Keratinocyte (primary cell): ENCODE measurements around the gene LSM3. TPM values are rescaled to one million over a fixed set of nuclear protein-coding genes. Genes with fewer than 3 reads are reported as not detected.
A peak's percentile ranks its signal among the peaks of the same experiment; 100 is the strongest.

Source experiments
- DNase-seq: peaks from one replicate; pipeline ENCODE4 v3.0.0-alpha.2; 2011; ENCODE audit warnings: low read depth, missing footprints, low spot score
- FAIRE-seq: peaks from 2 replicates; lab custom pipeline; 2011; peaks lifted over from hg19 to GRCh38; lab: Jason Lieb, UNC
- H2AFZ ChIP-seq: 2 replicates; pipeline ENCODE4 v1.6.0; 2012; ENCODE audit warnings: low read length, control low read depth, inconsistent platforms; ENCODE audit not compliant: control insufficient read depth
- H3K27ac ChIP-seq: 2 replicates; pipeline ENCODE4 v1.5.1; 2011; ENCODE audit warnings: low read length; ENCODE audit not compliant: control insufficient read depth, insufficient read depth
- H3K27me3 ChIP-seq: 3 replicates; pipeline ENCODE4 v1.6.0; 2011; ENCODE audit warnings: low read length; ENCODE audit not compliant: control insufficient read depth, insufficient read depth; ENCODE audit errors: extremely low read depth
- H3K36me3 ChIP-seq, 2 experiments: 2 replicates in 1 of 2; 3 replicates in 1 of 2; pipeline ENCODE4 v1.5.1; 2011; ENCODE audit warnings: low read length in 2 of 2, mild to moderate bottlenecking in 1 of 2; ENCODE audit not compliant: control insufficient read depth in 2 of 2, insufficient read depth in 2 of 2; ENCODE audit errors: extremely low read depth in 1 of 2
- H3K4me1 ChIP-seq: 3 replicates; pipeline ENCODE4 v1.5.1; 2011; ENCODE audit warnings: low read length; ENCODE audit not compliant: control insufficient read depth, insufficient read depth; ENCODE audit errors: extremely low read depth
- H3K4me2 ChIP-seq: 3 replicates; pipeline ENCODE4 v1.6.0; 2011; ENCODE audit warnings: low read depth, low read length; ENCODE audit not compliant: control insufficient read depth, insufficient read depth; ENCODE audit errors: extremely low read depth
- H3K4me3 ChIP-seq, 3 experiments: fragments of 200-600 bp in 1 of 3; sonication (generic) in 1 of 3; 2 replicates in 2 of 3; 3 replicates in 1 of 3; pipeline ENCODE4 v1.5.1; 2011 to 2016; ENCODE audit warnings: low read length in 3 of 3, mild to moderate bottlenecking in 3 of 3, control low read depth in 2 of 3, inconsistent platforms in 1 of 3, low read depth in 1 of 3, mixed read lengths in 1 of 3, mixed run types in 1 of 3, moderate library complexity in 1 of 3; ENCODE audit not compliant: control insufficient read depth in 2 of 3, insufficient read depth in 2 of 3; ENCODE audit errors: extremely low read depth in 1 of 3
- H3K79me2 ChIP-seq: 2 replicates; pipeline ENCODE4 v1.6.0; 2012; ENCODE audit warnings: low read length; ENCODE audit not compliant: control insufficient read depth, insufficient read depth
- H3K9ac ChIP-seq: 3 replicates; pipeline ENCODE4 v1.6.0; 2011; ENCODE audit warnings: low read length; ENCODE audit not compliant: control insufficient read depth, insufficient read depth; ENCODE audit errors: extremely low read depth
- H3K9me1 ChIP-seq: 3 replicates; pipeline ENCODE4 v1.6.0; 2011; ENCODE audit warnings: low read length; ENCODE audit not compliant: control insufficient read depth, insufficient read depth; ENCODE audit errors: extremely low read depth
- H3K9me3 ChIP-seq: 2 replicates; pipeline ENCODE4 v1.5.1; 2012; ENCODE audit warnings: low read depth, low read length; ENCODE audit not compliant: control insufficient read depth
- H4K20me1 ChIP-seq: 3 replicates; pipeline ENCODE4 v1.6.0; 2011; ENCODE audit warnings: low read length; ENCODE audit not compliant: control insufficient read depth, insufficient read depth; ENCODE audit errors: extremely low read depth
- EZH2 ChIP-seq: IDR thresholded peaks from one replicate; pipeline ENCODE4 v1.6.1; 2012; ENCODE audit warnings: inconsistent platforms, mild to moderate bottlenecking, low read length, moderate library complexity
- dilution Hi-C: fragments of 300-500 bp; cut with MboI; formaldehyde crosslinking; loops from one replicate; pipeline ENCODE4 v1.7.0; 2020; ENCODE audit warnings: low sequenced_read_pairs; ENCODE audit not compliant: extremely low pct_ligation_motif_present
- polyA plus RNA-seq, 5 experiments: library from polyadenylated mRNA; depleted of rRNA in 3 of 5; stranded (reverse) in 3 of 5; stranded (forward) in 1 of 5; unstranded in 1 of 5; fragments of >200 nt; gene quantifications; 1 replicate in 1 of 5; 2 replicates in 3 of 5; 3 replicates in 1 of 5; pipeline versions ENCODE4 v1.2.1 to v1.2.3, GENCODE V29; 2011 to 2012; ENCODE audit warnings: missing spikeins in 2 of 5, low read depth in 1 of 5, low replicate concordance in 1 of 5
- TF ChIP-seq, protein P1 (sequence below), 3 experiments: IDR thresholded peaks in 1 of 3; conservative IDR thresholded peaks in 1 of 3; optimal IDR thresholded peaks in 1 of 3; 2 replicates in 2 of 3; 3 replicates in 1 of 3; pipeline versions ENCODE3 to v1.5.1; 2011; ENCODE audit warnings: low read length in 3 of 3, mild to moderate bottlenecking in 3 of 3, moderate library complexity in 2 of 3, control low read depth in 1 of 3, inconsistent platforms in 1 of 3; ENCODE audit not compliant: insufficient read depth in 2 of 3; ENCODE audit errors: extremely low read depth in 1 of 3

Gene LSM3
- polyA plus RNA-seq, 1 donor (not counting 4 experiments of a cell fraction or from before 2014, with no cell fraction given), result 26.1 TPM

DNA sequence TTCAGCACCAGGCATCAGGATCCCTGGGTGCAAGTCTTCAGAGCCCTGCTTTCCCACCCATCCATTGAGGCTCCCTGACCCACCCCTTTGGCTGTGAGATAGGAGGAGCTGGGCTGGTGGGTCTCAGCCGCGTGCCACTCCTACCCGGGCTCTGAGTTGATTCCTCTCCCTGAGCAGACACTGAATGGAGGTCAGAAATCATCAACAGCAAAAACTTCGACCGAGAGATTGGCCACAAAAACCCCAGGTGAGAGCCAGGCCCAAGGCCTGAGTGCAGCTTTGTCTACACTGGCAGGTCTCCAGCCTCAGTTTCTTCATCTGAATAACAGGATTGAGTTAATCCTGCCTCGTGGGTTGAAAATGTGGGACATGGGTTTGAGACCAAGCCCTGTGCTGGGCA is 45.9 kb upstream of the LSM3 start:
- H3K27ac ChIP-seq, result peak overlapping the region; percentile 45
- peaks cover 9% of the 10 kb centered on the region for H4K20me1 ChIP-seq
- H3K9me3 ChIP-seq, result no peaks in the 10 kb centered on the region
- no peak overlapping the region for H3K4me3 ChIP-seq
- peaks cover 42% of the 10 kb centered on the region for H3K4me1 ChIP-seq
- peaks cover 24% of the 10 kb centered on the region for H3K79me2 ChIP-seq
- TF ChIP-seq EZH2, result no peak
- TF ChIP-seq, protein P1, sequence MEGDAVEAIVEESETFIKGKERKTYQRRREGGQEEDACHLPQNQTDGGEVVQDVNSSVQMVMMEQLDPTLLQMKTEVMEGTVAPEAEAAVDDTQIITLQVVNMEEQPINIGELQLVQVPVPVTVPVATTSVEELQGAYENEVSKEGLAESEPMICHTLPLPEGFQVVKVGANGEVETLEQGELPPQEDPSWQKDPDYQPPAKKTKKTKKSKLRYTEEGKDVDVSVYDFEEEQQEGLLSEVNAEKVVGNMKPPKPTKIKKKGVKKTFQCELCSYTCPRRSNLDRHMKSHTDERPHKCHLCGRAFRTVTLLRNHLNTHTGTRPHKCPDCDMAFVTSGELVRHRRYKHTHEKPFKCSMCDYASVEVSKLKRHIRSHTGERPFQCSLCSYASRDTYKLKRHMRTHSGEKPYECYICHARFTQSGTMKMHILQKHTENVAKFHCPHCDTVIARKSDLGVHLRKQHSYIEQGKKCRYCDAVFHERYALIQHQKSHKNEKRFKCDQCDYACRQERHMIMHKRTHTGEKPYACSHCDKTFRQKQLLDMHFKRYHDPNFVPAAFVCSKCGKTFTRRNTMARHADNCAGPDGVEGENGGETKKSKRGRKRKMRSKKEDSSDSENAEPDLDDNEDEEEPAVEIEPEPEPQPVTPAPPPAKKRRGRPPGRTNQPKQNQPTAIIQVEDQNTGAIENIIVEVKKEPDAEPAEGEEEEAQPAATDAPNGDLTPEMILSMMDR (optimal IDR thresholded peaks at IDR 0.05 in 1 of 3, IDR thresholded peaks at IDR 0.05 in 1 of 3, conservative IDR thresholded peaks at IDR 0.05 in 1 of 3; ENCODE audit: extremely low read depth in 1 of 3, insufficient read depth in 2 of 3, low read length in 3 of 3), result no peak
- no peak overlapping the region for H2AFZ ChIP-seq
- no peak overlapping the region for H3K4me2 ChIP-seq
- no peak overlapping the region for H3K9ac ChIP-seq
- dilution Hi-C loops, result no loop called here
- no peak for FAIRE-seq
- H3K36me3 ChIP-seq, result peaks cover 64 to 82% of the 10 kb centered on the region in 2 experiments
- no peaks in the 10 kb centered on the region for H3K9me1 ChIP-seq
- DNase-seq, result no peak
- H3K27me3 ChIP-seq, result no peaks in the 10 kb centered on the region

DNA sequence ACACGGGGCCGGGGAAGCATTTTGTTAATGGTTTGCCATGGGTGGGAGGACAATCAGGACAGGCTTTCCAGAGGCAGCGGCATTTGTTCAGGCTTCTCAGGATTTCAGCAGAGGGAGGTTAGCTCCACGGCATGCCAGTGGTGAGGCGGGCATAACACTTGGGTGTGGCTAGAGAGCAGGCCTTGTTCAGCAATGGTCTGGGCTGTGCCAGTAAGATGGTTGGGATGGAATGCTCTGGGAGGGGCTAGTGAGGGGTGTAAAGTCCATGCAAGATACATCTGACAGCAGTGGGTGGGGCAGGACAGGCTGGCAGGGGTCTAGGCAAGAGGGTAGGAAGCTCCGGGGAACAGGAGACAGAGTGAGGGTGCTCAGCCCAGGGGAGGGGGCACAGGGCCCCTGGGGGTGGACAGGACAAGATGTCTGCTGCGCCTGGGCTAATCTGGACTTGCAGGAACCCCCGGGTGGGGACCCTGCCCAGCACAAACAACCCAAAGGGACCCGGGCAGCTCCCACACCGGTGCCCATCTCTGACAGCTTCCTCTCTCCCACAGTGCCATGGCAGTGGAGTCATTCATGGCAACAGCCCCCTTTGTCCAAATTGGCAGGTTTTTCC is 45.3 kb upstream of the LSM3 start:
- peaks cover 7% of the 10 kb centered on the region for H4K20me1 ChIP-seq
- H3K4me1 ChIP-seq, result peaks cover 44% of the 10 kb centered on the region
- H3K27ac ChIP-seq, result peak overlapping the region; percentile 66
- peaks cover 60 to 82% of the 10 kb centered on the region in 2 experiments for H3K36me3 ChIP-seq
- no peak for TF ChIP-seq EZH2
- TF ChIP-seq, protein P1 (optimal IDR thresholded peaks at IDR 0.05 in 1 of 3, IDR thresholded peaks at IDR 0.05 in 1 of 3, conservative IDR thresholded peaks at IDR 0.05 in 1 of 3; ENCODE audit: extremely low read depth in 1 of 3, insufficient read depth in 2 of 3, low read length in 3 of 3), result no peak
- H3K9me3 ChIP-seq, result no peaks in the 10 kb centered on the region
- no peak overlapping the region for H3K4me3 ChIP-seq
- H3K27me3 ChIP-seq, result no peaks in the 10 kb centered on the region
- dilution Hi-C loops, result no loop called here
- H3K79me2 ChIP-seq, result peaks cover 18% of the 10 kb centered on the region
- DNase-seq (no peak), FAIRE-seq (peak; percentile 68)
- H3K4me2 ChIP-seq, result no peak overlapping the region
- no peak overlapping the region for H2AFZ ChIP-seq
- H3K9ac ChIP-seq, result peak overlapping the region; percentile 5
- no peaks in the 10 kb centered on the region for H3K9me1 ChIP-seq
